Fibroblast of lung (primary cell): ENCODE results near the gene ABL1. TPM values are rescaled to one million over a fixed set of nuclear protein-coding genes. Genes with fewer than 3 reads are reported as not detected.
A peak's percentile ranks its signal among the peaks of the same experiment; 100 is the strongest.

Experiments used
- DNase-seq, 2 donors: peaks; one replicate each; pipeline versions ENCODE4 v3.0.0 to v3.0.0-alpha.2; 2010; ENCODE audit warnings: low read depth in 2 of 2
- H2AFZ ChIP-seq: 2 replicates; pipeline ENCODE4 v1.5.1; 2012; ENCODE audit warnings: low read length, control low read depth, inconsistent platforms
- H3K27ac ChIP-seq: 2 replicates; pipeline ENCODE4 v1.5.1; 2011; ENCODE audit warnings: low read length, control low read depth; ENCODE audit not compliant: insufficient read depth
- H3K27me3 ChIP-seq: 2 replicates; pipeline ENCODE4 v1.5.1; 2011; ENCODE audit warnings: mild to moderate bottlenecking, low read length; ENCODE audit not compliant: control insufficient read depth, insufficient read depth
- H3K36me3 ChIP-seq: 2 replicates; pipeline ENCODE4 v1.5.1; 2011; ENCODE audit warnings: low read length; ENCODE audit not compliant: control insufficient read depth, insufficient read depth
- H3K4me1 ChIP-seq: 2 replicates; pipeline ENCODE4 v1.5.1; 2011; ENCODE audit warnings: low read length; ENCODE audit not compliant: control insufficient read depth, insufficient read depth; ENCODE audit errors: extremely low read depth
- H3K4me2 ChIP-seq: 2 replicates; pipeline ENCODE4 v1.5.1; 2011; ENCODE audit warnings: low read length, control low read depth; ENCODE audit not compliant: insufficient read depth; ENCODE audit errors: extremely low read depth
- H3K4me3 ChIP-seq, 4 experiments: fragments of 200-600 bp in 1 of 4; sonication (generic) in 1 of 4; replicated peaks in 1 of 4; 2 replicates each; pipeline ENCODE4 v1.5.1; 2011 to 2016; ENCODE audit warnings: low read length in 4 of 4, low read depth in 3 of 4, mild to moderate bottlenecking in 3 of 4, control low read depth in 2 of 4, inconsistent platforms in 1 of 4, mixed read lengths in 1 of 4; ENCODE audit not compliant: insufficient read depth in 1 of 4; ENCODE audit errors: control extremely low read depth in 1 of 4
- H3K79me2 ChIP-seq: 2 replicates; pipeline ENCODE4 v1.5.1; 2012; ENCODE audit warnings: mild to moderate bottlenecking, low read length, inconsistent platforms; ENCODE audit not compliant: control insufficient read depth, insufficient read depth
- H3K9ac ChIP-seq: 2 replicates; pipeline ENCODE4 v1.5.1; 2011; ENCODE audit warnings: mild to moderate bottlenecking, low read length, control low read depth; ENCODE audit not compliant: insufficient read depth
- H3K9me3 ChIP-seq: 2 replicates; pipeline ENCODE4 v1.5.1; 2012; ENCODE audit warnings: low read depth, low read length; ENCODE audit not compliant: control insufficient read depth, insufficient read depth
- H4K20me1 ChIP-seq: 2 replicates; pipeline ENCODE4 v1.5.1; 2011; ENCODE audit warnings: low read length; ENCODE audit not compliant: control insufficient read depth, insufficient read depth; ENCODE audit errors: extremely low read depth
- EZH2 ChIP-seq: IDR thresholded peaks from 2 replicates; pipeline ENCODE4 v1.5.1; 2012; ENCODE audit warnings: low read length, control low read depth, mild to moderate bottlenecking; ENCODE audit errors: missing control alignments
- polyA plus RNA-seq, 2 donors: library from polyadenylated mRNA; depleted of rRNA in 1 of 2; stranded (reverse) in 1 of 2; unstranded in 1 of 2; fragments of >200 nt; gene quantifications; 2 replicates each; pipeline ENCODE4 v1.2.1, GENCODE V29; 2011 to 2012; ENCODE audit warnings: missing spikeins in 1 of 2
- total RNA-seq: library from RNA; depleted of rRNA; stranded (reverse); fragments of >200 nt; gene quantifications from 2 replicates; pipeline ENCODE4 v1.2.1, GENCODE V29; 2014
- TF ChIP-seq, protein P1 (sequence below), 2 donors: IDR thresholded peaks in 1 of 2; conservative IDR thresholded peaks in 1 of 2; 1 replicate in 1 of 2; 2 replicates in 1 of 2; pipeline ENCODE4 v1.5.1; 2011 to 2012; ENCODE audit warnings: low read length in 2 of 2, control low read depth in 1 of 2, inconsistent platforms in 1 of 2, low read depth in 1 of 2, mild to moderate bottlenecking in 1 of 2

Gene ABL1
- total and polyA plus RNA-seq, 2 donors (not counting 1 experiment from before 2014, with no cell fraction given), result 46.6 to 65.4 TPM

- H3K4me2 ChIP-seq, result no peak overlapping the region
- H3K9me3 ChIP-seq, result no peaks in the 10 kb centered on the region
- TF ChIP-seq, protein P1, sequence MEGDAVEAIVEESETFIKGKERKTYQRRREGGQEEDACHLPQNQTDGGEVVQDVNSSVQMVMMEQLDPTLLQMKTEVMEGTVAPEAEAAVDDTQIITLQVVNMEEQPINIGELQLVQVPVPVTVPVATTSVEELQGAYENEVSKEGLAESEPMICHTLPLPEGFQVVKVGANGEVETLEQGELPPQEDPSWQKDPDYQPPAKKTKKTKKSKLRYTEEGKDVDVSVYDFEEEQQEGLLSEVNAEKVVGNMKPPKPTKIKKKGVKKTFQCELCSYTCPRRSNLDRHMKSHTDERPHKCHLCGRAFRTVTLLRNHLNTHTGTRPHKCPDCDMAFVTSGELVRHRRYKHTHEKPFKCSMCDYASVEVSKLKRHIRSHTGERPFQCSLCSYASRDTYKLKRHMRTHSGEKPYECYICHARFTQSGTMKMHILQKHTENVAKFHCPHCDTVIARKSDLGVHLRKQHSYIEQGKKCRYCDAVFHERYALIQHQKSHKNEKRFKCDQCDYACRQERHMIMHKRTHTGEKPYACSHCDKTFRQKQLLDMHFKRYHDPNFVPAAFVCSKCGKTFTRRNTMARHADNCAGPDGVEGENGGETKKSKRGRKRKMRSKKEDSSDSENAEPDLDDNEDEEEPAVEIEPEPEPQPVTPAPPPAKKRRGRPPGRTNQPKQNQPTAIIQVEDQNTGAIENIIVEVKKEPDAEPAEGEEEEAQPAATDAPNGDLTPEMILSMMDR (conservative IDR thresholded peaks at IDR 0.05 in 1 of 2, IDR thresholded peaks at IDR 0.05 in 1 of 2; ENCODE audit: low read depth in 1 of 2, low read length in 2 of 2), result no peak
- no peak for TF ChIP-seq EZH2
- no peaks in the 10 kb centered on the region for H3K4me1 ChIP-seq
- H3K79me2 ChIP-seq, result no peaks in the 10 kb centered on the region
- no peak overlapping the region for H3K4me3 ChIP-seq
- no peak overlapping the region for H3K27ac ChIP-seq
- no peak for DNase-seq
- no peak overlapping the region for H2AFZ ChIP-seq
- no peak overlapping the region for H3K9ac ChIP-seq
- H4K20me1 ChIP-seq, result no peaks in the 10 kb centered on the region
- H3K36me3 ChIP-seq, result no peaks in the 10 kb centered on the region
- H3K27me3 ChIP-seq, result no peaks in the 10 kb centered on the region
Measured at GRCh38 chr9:130817914-130818313, 17.1 kb upstream of the ABL1 start.

DNA sequence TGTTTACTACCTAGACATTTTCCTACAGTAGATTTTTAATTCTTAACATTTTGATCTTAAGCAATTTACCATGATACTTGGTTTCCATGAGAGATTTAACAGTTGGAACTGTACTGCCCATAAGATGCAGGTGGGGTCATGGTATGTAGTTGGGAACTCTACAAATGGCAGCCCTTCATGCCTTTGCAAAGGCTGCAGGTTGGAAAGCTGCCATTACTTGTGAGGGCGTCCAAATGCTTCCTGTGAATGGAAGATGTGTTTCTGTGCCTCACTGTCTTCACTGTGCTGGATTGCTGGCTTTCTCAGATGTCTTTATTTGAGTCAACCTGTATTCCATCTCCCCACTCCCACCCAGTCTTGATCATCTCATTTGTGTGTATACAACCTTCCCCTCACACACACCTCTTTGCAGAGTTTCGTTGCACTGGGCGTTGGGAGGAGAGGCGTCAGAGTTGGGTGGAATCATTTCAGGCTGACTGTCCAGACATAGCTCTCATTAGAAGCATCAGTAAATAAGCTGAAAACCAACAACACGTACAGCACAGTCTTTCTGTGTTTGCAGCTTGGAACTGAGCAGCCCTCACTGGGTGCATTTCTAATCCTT lies 14.8 kb upstream of the ABL1 start:
- H3K4me1 ChIP-seq, result peaks cover 13% of the 10 kb centered on the region
- H3K9me3 ChIP-seq, result no peaks in the 10 kb centered on the region
- no peak overlapping the region for H3K27ac ChIP-seq
- H3K79me2 ChIP-seq, result peaks cover 6% of the 10 kb centered on the region
- no peak for DNase-seq
- H2AFZ ChIP-seq, result no peak overlapping the region
- no peaks in the 10 kb centered on the region for H4K20me1 ChIP-seq
- TF ChIP-seq EZH2, result no peak
- TF ChIP-seq, protein P1 (conservative IDR thresholded peaks at IDR 0.05 in 1 of 2, IDR thresholded peaks at IDR 0.05 in 1 of 2; ENCODE audit: low read depth in 1 of 2, low read length in 2 of 2), result no peak
- H3K4me3 ChIP-seq, result no peak overlapping the region
- no peaks in the 10 kb centered on the region for H3K36me3 ChIP-seq
- no peaks in the 10 kb centered on the region for H3K27me3 ChIP-seq
- no peak overlapping the region for H3K4me2 ChIP-seq
- no peak overlapping the region for H3K9ac ChIP-seq

- peak; percentile 63 to 67 for DNase-seq
- TF ChIP-seq, protein P1 (conservative IDR thresholded peaks at IDR 0.05 in 1 of 2, IDR thresholded peaks at IDR 0.05 in 1 of 2; ENCODE audit: low read depth in 1 of 2, low read length in 2 of 2), result no peak
- no peak for TF ChIP-seq EZH2
- peaks cover 21% of the 10 kb centered on the region for H3K4me1 ChIP-seq
- no peaks in the 10 kb centered on the region for H4K20me1 ChIP-seq
- H3K4me3 ChIP-seq, result no peak overlapping the region
- H3K9me3 ChIP-seq, result no peaks in the 10 kb centered on the region
- H3K36me3 ChIP-seq, result no peaks in the 10 kb centered on the region
- peak overlapping the region; percentile 44 for H3K4me2 ChIP-seq
- H3K27ac ChIP-seq, result peak overlapping the region; percentile 54
- H3K9ac ChIP-seq, result no peak overlapping the region
- no peaks in the 10 kb centered on the region for H3K27me3 ChIP-seq
- H3K79me2 ChIP-seq, result peaks cover 13% of the 10 kb centered on the region
- peak overlapping the region; percentile 13 for H2AFZ ChIP-seq
Measured at GRCh38 chr9:130823435-130823834, 11.6 kb upstream of the ABL1 start.
